NCI-H1048 (cell line): Measurements from ENCODE around the gene EIF2B4.
A peak's percentile ranks its signal among the peaks of the same experiment; 100 is the strongest.
"Not testable (repeated sequence)": the region's sequence is repeated elsewhere in the genome, so short reads cannot be mapped to it uniquely, and the experiment has no call there.

Experiments
- DNase-seq: peaks from one replicate; lab custom pipeline; 2025; lab: John Stamatoyannopoulos, UW

The EIF2B4 gene

GRCh38 chr2:27377618-27378095 is 7.5 kb upstream of the EIF2B4 start:
- no peak for DNase-seq

- DNase-seq, result no peak
These were observed 6.9 kb upstream of the EIF2B4 start for GRCh38 chr2:27376866-27377617.

- no peak for DNase-seq
These were observed 6.2 kb upstream of the EIF2B4 start for GRCh38 chr2:27376151-27376865.

GRCh38 chr2:27375513-27376099 is 5.5 kb upstream of the EIF2B4 start:
- no peak for DNase-seq

- DNase-seq, result no peak
These were observed 3.4 kb upstream of the EIF2B4 start for GRCh38 chr2:27373567-27373966.

- DNase-seq, result no peak
These were observed 2.8 kb upstream of the EIF2B4 start for GRCh38 chr2:27372937-27373336.

GRCh38 chr2:27370816-27371620 is 880 bp upstream of the EIF2B4 start:
- DNase-seq, result no peak

- peak; percentile 36 for DNase-seq
These were observed 590 bp downstream of the EIF2B4 start for GRCh38 chr2:27369471-27370025.

- DNase-seq, result no peak
These were observed 6.2 kb downstream of the EIF2B4 start for GRCh38 chr2:27363933-27364332.

GRCh38 chr2:27362678-27363420 is 7.3 kb downstream of the EIF2B4 start:
- DNase-seq, result no peak

- DNase-seq, result peak; percentile 94
These were observed 13.6 kb downstream of the EIF2B4 start, which contains the start of gene GTF3C2 for GRCh38 chr2:27356382-27357181. GTF3C2 (minus strand) TSS chr2:27356764; CDS start chr2:27343554, 13,210 bp downstream.

GRCh38 chr2:27356056-27356381 is 14.1 kb downstream of the EIF2B4 start:
- DNase-seq, result no peak

- DNase-seq, result no peak
These were observed 15.6 kb downstream of the EIF2B4 start for GRCh38 chr2:27354597-27354927.

- DNase-seq, result no peak
These were observed 16.2 kb downstream of the EIF2B4 start for GRCh38 chr2:27353762-27354596.

- not testable (repeated sequence) for DNase-seq
These were observed 16.8 kb downstream of the EIF2B4 start for GRCh38 chr2:27353386-27353761.

GRCh38 chr2:27351802-27352598 is 18.1 kb downstream of the EIF2B4 start:
- no peak for DNase-seq

- no peak for DNase-seq
These were observed 19.9 kb downstream of the EIF2B4 start for GRCh38 chr2:27350106-27350693.

GRCh38 chr2:27347641-27348040 is 22.5 kb downstream of the EIF2B4 start:
- DNase-seq, result no peak
